Esophagus (tissue), 2 donors: ENCODE measurements around the gene H2BK1. TPM values are rescaled to one million over a fixed set of nuclear protein-coding genes. Genes with fewer than 3 reads are reported as not detected.

ENCODE experiments used
- H3K27ac ChIP-seq, 2 donors: one replicate each; pipeline ENCODE4 v1.5.1; 2013; ENCODE audit warnings: low read depth in 2 of 2, mild to moderate bottlenecking in 2 of 2, inconsistent platforms in 1 of 2, low read length in 1 of 2, moderate library complexity in 1 of 2
- H3K27me3 ChIP-seq, 2 donors: one replicate each; pipeline ENCODE4 v1.6.1; 2013; ENCODE audit warnings: low read length in 2 of 2, control low read depth in 1 of 2, mild to moderate bottlenecking in 1 of 2; ENCODE audit not compliant: insufficient read depth in 2 of 2, control insufficient read depth in 1 of 2
- H3K36me3 ChIP-seq, 2 donors: one replicate each; pipeline ENCODE4 v1.6.1; 2013; ENCODE audit warnings: low read length in 1 of 2; ENCODE audit not compliant: control insufficient read depth in 2 of 2, insufficient read depth in 2 of 2
- H3K4me1 ChIP-seq, 2 donors: one replicate each; pipeline ENCODE4 v1.6.1; 2013; ENCODE audit warnings: low read length in 1 of 2; ENCODE audit not compliant: control insufficient read depth in 2 of 2, insufficient read depth in 2 of 2
- H3K4me3 ChIP-seq, 2 donors: one replicate each; pipeline ENCODE4 v1.5.1; 2013; ENCODE audit warnings: low read length in 2 of 2, mild to moderate bottlenecking in 2 of 2, low read depth in 1 of 2, moderate library complexity in 1 of 2
- H3K9me3 ChIP-seq, 2 donors: one replicate each; pipeline ENCODE4 v1.6.1; 2013; ENCODE audit warnings: mild to moderate bottlenecking in 2 of 2, low read depth in 1 of 2, low read length in 1 of 2, moderate library complexity in 1 of 2; ENCODE audit not compliant: control insufficient read depth in 2 of 2, insufficient read depth in 1 of 2
- WGBS, 2 donors: extraction: QIAGEN DNeasy Blood & Tissue Kit; methylation state at CpG; one replicate each; pipeline ENCODE4 v1.1.7; 2013; 5-methylcytosine and 5-hydroxymethylcytosine counted together
- polyA plus RNA-seq, 2 donors: library from polyadenylated mRNA; stranded (reverse); fragments of 200-250 nt; gene quantifications; one replicate each; pipeline ENCODE4 v1.2.3, GENCODE V29; 2013
- donor health status: healthy with polysubstance abuse.
- donor health status: Bipolar disorder and iron deficiency.

Gene H2BK1
- polyA plus RNA-seq, 2 donors, result not detected

GRCh38 chr7:151245360-151246101 lies 35.2 kb upstream of the H2BK1 start:
- H3K4me1 ChIP-seq, result peaks cover 4 to 23% of the 10 kb centered on the region in 2 donors
- H3K36me3 ChIP-seq, result peaks cover 0 to 3% of the 10 kb centered on the region in 2 donors
- 3 to 4% methylated on average over 51 to 60 of the region's 60 CpGs for WGBS, 2 donors
- no peak overlapping the region for H3K27ac ChIP-seq
- peak overlapping the region in 1 of 2 donors; percentile 31 for H3K4me3 ChIP-seq
- H3K9me3 ChIP-seq, result no peaks in the 10 kb centered on the region
- no peaks in the 10 kb centered on the region for H3K27me3 ChIP-seq

- WGBS, 2 donors, result 10 to 11% methylated on average over 14 to 15 of the region's 15 CpGs
- Histone ChIP-seq H3K27ac (no peak overlapping the region), H3K4me3 (peak overlapping the region in 1 of 2 donors; percentile 31)
Measured at GRCh38 chr7:151244841-151245346, 34.6 kb upstream of the H2BK1 start.

GRCh38 chr7:151244196-151244840 lies 34.0 kb upstream of the H2BK1 start:
- no peaks in the 10 kb centered on the region for H3K9me3 ChIP-seq
- H3K36me3 ChIP-seq, result peaks cover 0 to 5% of the 10 kb centered on the region in 2 donors
- no peak overlapping the region for H3K4me3 ChIP-seq
- H3K4me1 ChIP-seq, result peaks cover 4 to 22% of the 10 kb centered on the region in 2 donors
- no peaks in the 10 kb centered on the region for H3K27me3 ChIP-seq
- H3K27ac ChIP-seq, result no peak overlapping the region
- WGBS, 2 donors, result 26 to 30% methylated on average over 10 of the region's 10 CpGs

More at GRCh38 chr7:151244841-151245346, 34.6 kb upstream of the H2BK1 start:
- H3K9me3 ChIP-seq, result no peaks in the 10 kb centered on the region
- H3K36me3 ChIP-seq, result peaks cover 0 to 3% of the 10 kb centered on the region in 2 donors
- no peaks in the 10 kb centered on the region for H3K27me3 ChIP-seq
- H3K4me1 ChIP-seq, result peaks cover 4 to 23% of the 10 kb centered on the region in 2 donors

DNA sequence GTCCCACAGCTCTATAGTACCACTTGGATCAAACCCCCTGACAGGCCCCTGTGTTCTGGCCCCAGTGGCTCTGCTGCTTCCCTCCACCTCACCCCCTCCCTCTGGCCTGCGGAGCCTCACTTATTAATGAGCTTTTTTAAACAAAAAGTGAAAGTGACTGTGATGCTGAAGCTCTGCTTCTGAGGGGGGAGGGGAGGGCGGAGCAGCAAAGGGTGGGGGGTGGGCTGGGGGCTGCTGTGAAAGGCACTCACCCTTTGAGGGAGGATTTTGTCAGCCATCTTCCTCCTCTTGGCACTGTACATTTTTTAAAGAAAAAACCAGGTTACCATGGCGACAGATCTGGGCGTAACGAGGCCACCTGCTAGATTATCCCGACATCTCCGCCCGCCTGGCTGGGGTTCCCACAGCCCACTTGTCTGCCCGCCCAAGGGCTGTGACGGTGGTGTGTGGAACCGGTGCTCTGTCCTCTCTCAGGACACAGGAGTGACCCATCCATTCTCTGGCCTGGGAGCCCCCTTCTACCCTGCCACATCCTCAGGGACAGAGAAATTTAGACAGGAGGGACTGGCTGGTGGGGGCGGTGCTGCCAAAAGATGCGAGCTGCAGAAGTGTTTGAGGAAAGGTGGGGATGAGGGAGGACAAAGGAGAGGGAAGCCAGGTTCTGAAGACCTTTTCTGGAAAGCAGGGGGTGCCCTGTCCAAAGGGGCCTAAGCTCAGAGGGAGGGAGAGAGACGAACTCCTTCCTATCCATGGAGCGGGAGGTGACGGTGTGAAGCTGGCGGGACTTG lies 33.3 kb upstream of the H2BK1 start:
- Histone ChIP-seq H3K27me3 (no peaks in the 10 kb centered on the region), H3K9me3 (no peaks in the 10 kb centered on the region), H3K4me1 (peaks cover 4 to 18% of the 10 kb centered on the region in 2 donors), H3K36me3 (peaks cover 0 to 12% of the 10 kb centered on the region in 2 donors), H3K4me3 (peak overlapping the region in 1 of 2 donors; percentile 1), H3K27ac (no peak overlapping the region)
- 37 to 38% methylated on average over 17 of the region's 17 CpGs for WGBS, 2 donors

DNA sequence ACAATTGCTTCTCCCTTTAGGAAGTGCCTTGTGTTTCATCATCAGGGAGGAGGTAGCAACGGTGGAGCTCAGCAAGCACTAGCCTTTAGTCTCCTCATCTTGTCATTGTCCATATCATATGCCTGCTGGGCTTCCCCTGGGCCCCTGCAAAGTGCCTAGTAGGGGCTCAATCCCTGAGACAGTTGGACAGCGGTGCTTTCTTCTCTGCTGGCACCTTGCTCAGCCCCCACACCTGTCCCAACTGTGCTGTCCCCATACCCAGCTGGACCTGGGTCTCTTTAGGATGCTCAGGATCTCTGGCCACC lies 32.7 kb upstream of the H2BK1 start:
- peaks cover 4 to 18% of the 10 kb centered on the region in 2 donors for H3K4me1 ChIP-seq
- H3K27ac ChIP-seq, result no peak overlapping the region
- H3K9me3 ChIP-seq, result no peaks in the 10 kb centered on the region
- no peaks in the 10 kb centered on the region for H3K27me3 ChIP-seq
- H3K36me3 ChIP-seq, result peaks cover 0 to 16% of the 10 kb centered on the region in 2 donors
- WGBS, 2 donors, result 40 to 46% methylated on average over 2 of the region's 2 CpGs
- peak overlapping the region in 1 of 2 donors; percentile 1 for H3K4me3 ChIP-seq

DNA sequence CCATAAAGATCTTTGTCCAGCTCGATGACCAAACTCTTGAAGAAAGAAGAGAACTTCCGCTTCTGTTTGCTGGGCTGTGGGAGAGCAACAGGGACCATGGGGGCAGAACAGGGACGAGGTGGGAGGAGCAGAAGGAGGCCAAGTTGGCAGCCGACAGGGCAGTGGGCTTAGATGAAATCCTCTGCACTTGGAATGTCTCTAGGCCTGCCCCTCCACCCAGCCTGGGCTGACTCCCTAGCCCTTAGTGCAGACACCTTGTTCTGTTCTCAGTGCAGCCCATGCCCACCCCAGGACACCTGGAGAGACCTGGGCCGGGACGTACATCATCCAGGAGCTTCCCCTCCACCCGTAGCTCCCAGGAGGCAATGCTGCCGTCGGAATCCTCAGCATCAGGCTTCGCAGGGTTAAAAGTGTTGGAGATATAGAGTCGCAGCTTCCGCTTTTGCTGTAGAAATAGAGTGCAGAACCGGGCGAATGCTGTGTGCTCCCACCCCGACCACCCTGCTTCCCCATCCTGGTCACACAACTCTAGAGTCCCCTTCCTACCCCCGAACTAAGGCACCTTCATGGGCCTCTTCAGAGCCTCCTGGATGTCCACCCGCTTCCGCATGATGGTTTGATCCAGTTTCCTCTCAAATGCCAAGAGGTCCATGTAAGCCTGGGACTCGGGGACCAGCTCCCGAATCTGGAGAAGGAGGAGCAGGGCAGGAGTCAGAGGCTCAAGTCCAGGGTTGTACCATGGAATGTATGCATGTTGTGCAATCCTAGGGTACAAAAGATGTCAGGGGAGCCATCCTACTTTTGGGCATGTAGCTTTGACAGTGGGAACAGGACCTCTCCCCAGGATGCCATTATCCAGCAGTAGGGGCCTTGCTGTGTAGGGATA lies 32.1 kb upstream of the H2BK1 start:
- H3K36me3 ChIP-seq, result peaks cover 4 to 22% of the 10 kb centered on the region in 2 donors
- WGBS, 2 donors, result 68 to 72% methylated on average over 20 of the region's 20 CpGs
- no peaks in the 10 kb centered on the region for H3K9me3 ChIP-seq
- H3K4me1 ChIP-seq, result peaks cover 4 to 14% of the 10 kb centered on the region in 2 donors
- H3K27me3 ChIP-seq, result no peaks in the 10 kb centered on the region
- no peak overlapping the region for H3K4me3 ChIP-seq
- H3K27ac ChIP-seq, result no peak overlapping the region

DNA sequence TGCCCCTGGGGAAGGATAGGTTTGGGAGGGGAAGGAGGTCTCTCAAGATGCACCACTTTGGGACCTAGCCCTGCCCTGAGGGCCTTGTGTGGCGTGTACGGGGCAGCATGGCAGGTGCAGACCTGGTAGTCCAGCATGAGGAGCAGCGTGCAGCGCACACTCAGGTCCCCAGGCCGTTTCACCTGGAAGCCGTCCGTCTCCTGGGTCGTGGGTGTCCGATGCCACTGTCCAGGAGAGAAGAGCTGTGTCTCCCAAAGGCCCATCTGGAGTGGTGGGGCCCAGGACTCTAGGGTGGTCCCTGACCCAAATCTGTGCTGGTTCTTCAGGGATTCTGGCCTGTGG lies 31.4 kb upstream of the H2BK1 start:
- H3K27me3 ChIP-seq, result no peaks in the 10 kb centered on the region
- no peaks in the 10 kb centered on the region for H3K9me3 ChIP-seq
- 76 to 87% methylated on average over 9 of the region's 9 CpGs for WGBS, 2 donors
- H3K4me3 ChIP-seq, result no peak overlapping the region
- H3K27ac ChIP-seq, result no peak overlapping the region
- H3K4me1 ChIP-seq, result peaks cover 4 to 12% of the 10 kb centered on the region in 2 donors
- peaks cover 5 to 27% of the 10 kb centered on the region in 2 donors for H3K36me3 ChIP-seq

GRCh38 chr7:151240942-151241754 lies 30.9 kb upstream of the H2BK1 start:
- H3K27me3 ChIP-seq, result no peaks in the 10 kb centered on the region
- H3K27ac ChIP-seq, result no peak overlapping the region
- peaks cover 4 to 10% of the 10 kb centered on the region in 2 donors for H3K4me1 ChIP-seq
- no peaks in the 10 kb centered on the region for H3K9me3 ChIP-seq
- H3K36me3 ChIP-seq, result peaks cover 5 to 32% of the 10 kb centered on the region in 2 donors
- WGBS, 2 donors, result 84 to 86% methylated on average over 7 of the region's 7 CpGs
- H3K4me3 ChIP-seq, result no peak overlapping the region
